Fibroblast of lung (primary cell): ENCODE data around the gene AACS. TPM values are rescaled to one million over a fixed set of nuclear protein-coding genes. Genes with fewer than 3 reads are reported as not detected.

ENCODE experiments used
- DNase-seq, 2 donors: peaks; one replicate each; pipeline versions ENCODE4 v3.0.0 to v3.0.0-alpha.2; 2010; ENCODE audit warnings: low read depth in 2 of 2
- H2AFZ ChIP-seq: 2 replicates; pipeline ENCODE4 v1.5.1; 2012; ENCODE audit warnings: low read length, control low read depth, inconsistent platforms
- H3K27ac ChIP-seq: 2 replicates; pipeline ENCODE4 v1.5.1; 2011; ENCODE audit warnings: low read length, control low read depth; ENCODE audit not compliant: insufficient read depth
- H3K27me3 ChIP-seq: 2 replicates; pipeline ENCODE4 v1.5.1; 2011; ENCODE audit warnings: mild to moderate bottlenecking, low read length; ENCODE audit not compliant: control insufficient read depth, insufficient read depth
- H3K36me3 ChIP-seq: 2 replicates; pipeline ENCODE4 v1.5.1; 2011; ENCODE audit warnings: low read length; ENCODE audit not compliant: control insufficient read depth, insufficient read depth
- H3K4me1 ChIP-seq: 2 replicates; pipeline ENCODE4 v1.5.1; 2011; ENCODE audit warnings: low read length; ENCODE audit not compliant: control insufficient read depth, insufficient read depth; ENCODE audit errors: extremely low read depth
- H3K4me2 ChIP-seq: 2 replicates; pipeline ENCODE4 v1.5.1; 2011; ENCODE audit warnings: low read length, control low read depth; ENCODE audit not compliant: insufficient read depth; ENCODE audit errors: extremely low read depth
- H3K4me3 ChIP-seq, 4 experiments: fragments of 200-600 bp in 1 of 4; sonication (generic) in 1 of 4; replicated peaks in 1 of 4; 2 replicates each; pipeline ENCODE4 v1.5.1; 2011 to 2016; ENCODE audit warnings: low read length in 4 of 4, low read depth in 3 of 4, mild to moderate bottlenecking in 3 of 4, control low read depth in 2 of 4, inconsistent platforms in 1 of 4, mixed read lengths in 1 of 4; ENCODE audit not compliant: insufficient read depth in 1 of 4; ENCODE audit errors: control extremely low read depth in 1 of 4
- H3K79me2 ChIP-seq: 2 replicates; pipeline ENCODE4 v1.5.1; 2012; ENCODE audit warnings: mild to moderate bottlenecking, low read length, inconsistent platforms; ENCODE audit not compliant: control insufficient read depth, insufficient read depth
- H3K9ac ChIP-seq: 2 replicates; pipeline ENCODE4 v1.5.1; 2011; ENCODE audit warnings: mild to moderate bottlenecking, low read length, control low read depth; ENCODE audit not compliant: insufficient read depth
- H3K9me3 ChIP-seq: 2 replicates; pipeline ENCODE4 v1.5.1; 2012; ENCODE audit warnings: low read depth, low read length; ENCODE audit not compliant: control insufficient read depth, insufficient read depth
- H4K20me1 ChIP-seq: 2 replicates; pipeline ENCODE4 v1.5.1; 2011; ENCODE audit warnings: low read length; ENCODE audit not compliant: control insufficient read depth, insufficient read depth; ENCODE audit errors: extremely low read depth
- CTCF ChIP-seq, 2 donors: IDR thresholded peaks in 1 of 2; conservative IDR thresholded peaks in 1 of 2; 1 replicate in 1 of 2; 2 replicates in 1 of 2; pipeline ENCODE4 v1.5.1; 2011 to 2012; ENCODE audit warnings: low read length in 2 of 2, control low read depth in 1 of 2, inconsistent platforms in 1 of 2, low read depth in 1 of 2, mild to moderate bottlenecking in 1 of 2
- EZH2 ChIP-seq: IDR thresholded peaks from 2 replicates; pipeline ENCODE4 v1.5.1; 2012; ENCODE audit warnings: low read length, control low read depth, mild to moderate bottlenecking; ENCODE audit errors: missing control alignments
- polyA plus RNA-seq, 2 donors: library from polyadenylated mRNA; depleted of rRNA in 1 of 2; stranded (reverse) in 1 of 2; unstranded in 1 of 2; fragments of >200 nt; gene quantifications; 2 replicates each; pipeline ENCODE4 v1.2.1, GENCODE V29; 2011 to 2012; ENCODE audit warnings: missing spikeins in 1 of 2
- total RNA-seq: library from RNA; depleted of rRNA; stranded (reverse); fragments of >200 nt; gene quantifications from 2 replicates; pipeline ENCODE4 v1.2.1, GENCODE V29; 2014

Gene AACS
- total and polyA plus RNA-seq, 2 donors (not counting 1 experiment from before 2014, with no cell fraction given), result 24.7 to 31.5 TPM

GRCh38 chr12:125135906-125136305, 70.7 kb downstream of the AACS start:
- Histone ChIP-seq H3K27me3 (no peaks in the 10 kb centered on the region), H4K20me1 (no peaks in the 10 kb centered on the region), H3K9ac (no peak overlapping the region), H3K79me2 (no peaks in the 10 kb centered on the region), H3K4me1 (peaks cover 4% of the 10 kb centered on the region), H3K36me3 (peaks cover 7% of the 10 kb centered on the region), H3K9me3 (no peaks in the 10 kb centered on the region), H3K27ac (no peak overlapping the region), H3K4me2 (no peak overlapping the region), H2AFZ (no peak overlapping the region), H3K4me3 (no peak overlapping the region)
- no peak for TF ChIP-seq EZH2
- no peak for TF ChIP-seq CTCF (conservative IDR thresholded peaks at IDR 0.05 in 1 of 2, IDR thresholded peaks at IDR 0.05 in 1 of 2; ENCODE audit: low read depth in 1 of 2, low read length in 2 of 2)
- DNase-seq, result no peak

- TF ChIP-seq CTCF (conservative IDR thresholded peaks at IDR 0.05 in 1 of 2, IDR thresholded peaks at IDR 0.05 in 1 of 2; ENCODE audit: low read depth in 1 of 2, low read length in 2 of 2) (no peak), EZH2 (no peak)
- Histone ChIP-seq H3K27me3 (no peaks in the 10 kb centered on the region), H3K36me3 (peaks cover 7% of the 10 kb centered on the region), H3K4me3 (no peak overlapping the region), H3K4me1 (peaks cover 6% of the 10 kb centered on the region), H3K4me2 (no peak overlapping the region), H3K27ac (no peak overlapping the region), H2AFZ (no peak overlapping the region), H3K9ac (no peak overlapping the region), H3K9me3 (no peaks in the 10 kb centered on the region), H4K20me1 (no peaks in the 10 kb centered on the region), H3K79me2 (no peaks in the 10 kb centered on the region)
- DNase-seq, result no peak
Measured at GRCh38 chr12:125136702-125137101, 71.5 kb downstream of the AACS start.

GRCh38 chr12:125137766-125138344, 72.6 kb downstream of the AACS start:
- no peak for TF ChIP-seq EZH2
- TF ChIP-seq CTCF (conservative IDR thresholded peaks at IDR 0.05 in 1 of 2, IDR thresholded peaks at IDR 0.05 in 1 of 2; ENCODE audit: low read depth in 1 of 2, low read length in 2 of 2), result no peak
- peaks cover 6% of the 10 kb centered on the region for H3K4me1 ChIP-seq
- H4K20me1 ChIP-seq, result no peaks in the 10 kb centered on the region

More at GRCh38 chr12:125137766-125138344, 72.6 kb downstream of the AACS start:
- H3K9ac ChIP-seq, result no peak overlapping the region
- H3K4me2 ChIP-seq, result no peak overlapping the region
- H3K4me3 ChIP-seq, result no peak overlapping the region
- no peak overlapping the region for H3K27ac ChIP-seq
- peaks cover 7% of the 10 kb centered on the region for H3K36me3 ChIP-seq
- H3K27me3 ChIP-seq, result no peaks in the 10 kb centered on the region
- H2AFZ ChIP-seq, result no peak overlapping the region
- H3K79me2 ChIP-seq, result no peaks in the 10 kb centered on the region
- H3K9me3 ChIP-seq, result no peaks in the 10 kb centered on the region
- DNase-seq, result no peak
